ENCODE data around the gene NEDD4. TPM values are rescaled to one million over a fixed set of nuclear protein-coding genes. Genes with fewer than 3 reads are reported as not detected.
"Not testable (repeated sequence)": the region's sequence is repeated elsewhere in the genome, so short reads cannot be mapped to it uniquely, and the experiment has no call there.

The NEDD4 gene
- total and polyA plus RNA-seq, 11 donors, result 1.8 to 14.8 (median 8.9) TPM

- Histone ChIP-seq H3K4me1 (no peaks in the 10 kb centered on the region), H3K27ac (no peak overlapping the region), H3K27me3 (no peaks in the 10 kb centered on the region), H3K9me3 (no peaks in the 10 kb centered on the region), H3K4me3 (no peak overlapping the region), H3K36me3 (no peaks in the 10 kb centered on the region)
- 92 to 100% (median 96%) methylated on average over 3 to 4 of the region's 4 CpGs for WGBS, 4 donors
- intact Hi-C loops (cut with DNase I), result no loop called here
- no peak for TF ChIP-seq CTCF (IDR thresholded peaks at IDR 0.05)
- TF ChIP-seq POLR2A (IDR thresholded peaks at IDR 0.05), result no peak
- DNase-seq, result no peak
- ATAC-seq, result no peak
Measured at GRCh38 chr15:56014677-56015076, 21.3 kb upstream of the NEDD4 start.

DNA sequence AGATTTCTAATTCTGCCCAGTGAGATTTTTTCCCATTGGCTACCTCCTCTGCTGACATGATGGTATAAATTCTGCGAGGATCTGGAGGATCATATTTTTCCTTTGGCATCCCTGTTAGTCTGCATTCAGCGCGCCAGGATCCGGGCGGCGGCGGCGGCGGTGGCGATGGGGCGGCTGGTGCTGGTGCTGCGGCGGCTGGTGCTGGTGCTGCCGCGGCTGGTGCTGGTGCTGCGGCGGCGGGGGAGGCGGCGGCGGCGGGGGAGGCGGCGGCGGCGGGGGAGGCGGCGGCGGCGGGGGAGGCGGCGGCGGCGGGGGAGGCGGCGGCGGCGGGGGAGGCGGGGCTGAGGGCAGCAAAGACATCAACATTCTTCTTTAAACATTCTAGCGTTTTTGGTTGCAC lies 13.6 kb upstream of the NEDD4 start:
- H3K9me3 ChIP-seq; ATAC-seq; H3K36me3 ChIP-seq; H3K4me1 ChIP-seq; H3K27me3 ChIP-seq; DNase-seq; intact Hi-C loops (cut with DNase I): not testable (repeated sequence)
- Histone ChIP-seq H3K27ac (peak overlapping the region in 1 of 12 donors; percentile 31), H3K4me3 (peak overlapping the region in 9 of 12 donors; percentile 18 to 53 (median 37))
- 42 to 71% (median 56%) methylated on average over 26 to 40 of the region's 40 CpGs for WGBS, 4 donors

- WGBS, 4 donors, result 64 to 82% (median 73%) methylated on average over 5 of the region's 5 CpGs
- H3K36me3 ChIP-seq; intact Hi-C loops (cut with DNase I); H3K4me1 ChIP-seq; DNase-seq; H3K9me3 ChIP-seq; ATAC-seq; H3K27me3 ChIP-seq: not testable (repeated sequence)
- Histone ChIP-seq H3K4me3 (peak overlapping the region in 8 of 12 donors; percentile 31 to 53 (median 38)), H3K27ac (peak overlapping the region in 1 of 12 donors; percentile 31)
Measured at GRCh38 chr15:56006371-56006770, 13.0 kb upstream of the NEDD4 start.

DNA sequence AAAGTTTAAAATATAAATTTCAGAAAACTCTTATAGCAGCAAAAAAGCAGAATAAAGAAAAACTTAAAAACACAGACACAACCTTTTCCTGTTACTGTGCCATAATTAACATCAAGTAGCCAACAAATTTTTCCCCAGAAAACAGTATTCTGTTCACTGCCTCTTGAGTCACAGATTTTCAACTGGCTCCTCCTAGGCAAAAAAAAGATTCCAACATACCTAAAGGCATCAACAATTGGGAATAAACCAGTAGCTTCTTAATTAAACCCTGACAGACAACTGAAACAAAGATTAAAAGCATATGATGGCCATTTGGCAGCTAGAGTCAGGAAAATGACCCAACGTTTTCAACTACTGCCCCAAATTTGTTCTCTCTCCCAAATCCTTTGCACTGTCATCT lies 10.9 kb upstream of the NEDD4 start:
- H3K4me3 ChIP-seq; H3K27me3 ChIP-seq; H3K9me3 ChIP-seq; intact Hi-C loops (cut with DNase I); H3K4me1 ChIP-seq; DNase-seq; H3K27ac ChIP-seq; H3K36me3 ChIP-seq; ATAC-seq: not testable (repeated sequence)
- 39 to 58% (median 54%) methylated on average over 1 of the region's 1 CpG for WGBS, 4 donors

DNA sequence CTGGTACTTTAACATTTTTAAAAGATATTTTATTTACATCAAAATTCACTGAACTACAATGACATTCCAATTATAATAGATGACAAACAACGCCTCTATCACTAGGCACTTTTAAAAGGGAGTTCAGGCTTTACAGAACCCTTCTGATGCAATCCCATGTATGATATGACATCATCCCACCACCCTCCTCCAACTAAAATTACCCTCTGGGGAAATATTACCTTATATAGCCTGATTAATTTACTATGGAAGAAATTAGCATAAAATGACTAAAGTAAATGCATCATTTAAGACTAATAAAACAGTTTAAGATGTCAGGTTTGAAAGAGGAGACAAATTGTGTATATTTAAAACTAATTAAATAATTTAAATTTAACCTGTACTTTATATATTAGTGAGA lies 10.4 kb upstream of the NEDD4 start:
- DNase-seq; intact Hi-C loops (cut with DNase I); H3K27ac ChIP-seq; H3K9me3 ChIP-seq; H3K27me3 ChIP-seq; H3K4me3 ChIP-seq; H3K4me1 ChIP-seq; ATAC-seq; H3K36me3 ChIP-seq: not testable (repeated sequence)
- 85 to 95% methylated on average over 1 of the region's 1 CpG; no CpG with 5 or more reads in 2 of the 4 donors for WGBS, 4 donors

GRCh38 chr15:56003277-56003676 lies 9.9 kb upstream of the NEDD4 start:
- ATAC-seq; H3K27me3 ChIP-seq; intact Hi-C loops (cut with DNase I); H3K9me3 ChIP-seq; H3K27ac ChIP-seq; H3K4me3 ChIP-seq; H3K4me1 ChIP-seq; H3K36me3 ChIP-seq; DNase-seq: not testable (repeated sequence)

DNA sequence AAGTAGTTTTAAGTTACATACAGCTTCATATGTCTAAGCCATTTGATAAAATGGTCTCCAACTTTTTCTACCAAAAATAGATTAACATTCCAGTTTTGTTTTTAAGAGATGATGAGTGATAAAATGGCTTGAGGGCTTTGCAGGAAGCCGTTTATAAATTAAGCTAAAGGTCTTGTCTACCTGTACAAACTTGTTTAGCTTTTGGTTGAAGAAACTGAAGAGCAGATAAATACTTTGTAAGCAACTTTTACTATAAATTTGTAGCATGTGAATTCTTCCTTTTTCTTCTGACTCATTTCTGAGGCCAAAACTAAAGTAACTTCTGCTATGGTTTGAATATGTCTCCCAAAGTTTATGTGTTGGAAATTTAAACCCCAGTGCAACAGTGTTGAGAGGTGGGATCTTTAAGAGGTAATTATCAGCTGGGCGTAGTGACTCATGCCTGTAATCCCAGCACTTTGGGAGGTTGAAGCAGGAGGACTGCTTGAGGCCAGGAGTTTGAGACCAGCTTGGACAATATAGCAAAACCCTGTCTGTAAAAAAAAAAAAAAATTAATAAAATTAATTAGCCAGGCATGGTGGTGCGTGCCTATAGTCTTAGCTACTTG lies 8.2 kb upstream of the NEDD4 start:
- no peak overlapping the region for H3K4me3 ChIP-seq
- no peak for ATAC-seq

More for the DNA sequence above, 8.2 kb upstream of the NEDD4 start:
- intact Hi-C loops (cut with DNase I), result no loop called here
- Histone ChIP-seq H3K27me3 (no peaks in the 10 kb centered on the region), H3K4me1 (no peaks in the 10 kb centered on the region), H3K9me3 (no peaks in the 10 kb centered on the region), H3K27ac (no peak overlapping the region), H3K36me3 (no peaks in the 10 kb centered on the region)
- no peak for TF ChIP-seq POLR2A (IDR thresholded peaks at IDR 0.05)
- no peak for TF ChIP-seq CTCF (IDR thresholded peaks at IDR 0.05)
- no peak for DNase-seq
- WGBS, 4 donors, result 87 to 92% (median 91%) methylated on average over 3 of the region's 3 CpGs
